Measurements from ENCODE around the gene TREH. TPM values are rescaled to one million over a fixed set of nuclear protein-coding genes. Genes with fewer than 3 reads are reported as not detected.

TREH gene
- total RNA-seq, 1 donor from 2014 or later, result 0.41 TPM

DNA sequence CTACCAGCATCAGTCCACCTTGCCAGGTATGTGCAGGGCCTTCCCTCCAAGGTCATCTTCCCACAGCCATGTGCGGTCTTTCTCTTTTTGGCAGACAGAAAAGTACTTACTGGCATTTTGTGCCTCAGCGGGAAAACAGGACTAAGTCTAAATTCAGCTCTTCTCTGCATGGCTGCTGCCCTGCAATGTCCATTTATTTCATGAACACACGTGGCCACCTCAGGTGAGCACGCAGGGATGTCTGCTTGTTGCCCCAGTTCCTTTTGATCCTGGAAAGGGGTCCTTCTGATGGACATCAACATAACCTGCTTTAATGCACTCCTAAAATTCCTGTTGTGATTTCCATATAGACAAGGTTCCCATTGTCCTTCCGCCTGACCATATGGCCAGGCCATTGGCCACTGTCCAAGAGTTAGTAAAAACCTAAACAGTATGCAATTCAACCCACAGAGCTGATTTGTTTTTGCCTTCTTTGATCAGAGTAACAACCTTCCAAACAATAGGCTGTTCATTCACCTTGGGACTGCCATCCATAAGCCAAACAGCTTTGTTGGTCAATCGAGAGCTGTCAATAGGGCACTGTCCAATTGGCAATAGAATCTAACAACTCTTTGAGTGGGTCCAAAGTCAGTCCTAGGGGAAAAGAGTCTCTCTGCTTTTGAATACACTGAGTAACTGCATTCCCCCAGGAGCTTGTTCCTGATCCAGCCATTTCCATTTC is 5.9 kb downstream of the TREH start:
- Mint-ChIP-seq H3K4me1 (ENCODE audit: unreplicated experiment) (peaks cover 6% of the 10 kb centered on the region), H3K9me3 (no peaks in the 10 kb centered on the region), H3K4me3 (peak overlapping the region; percentile 16), H3K27ac (no peak overlapping the region), H3K27me3 (no peaks in the 10 kb centered on the region), H3K36me3 (no peaks in the 10 kb centered on the region)
- TF ChIP-seq, protein P1, sequence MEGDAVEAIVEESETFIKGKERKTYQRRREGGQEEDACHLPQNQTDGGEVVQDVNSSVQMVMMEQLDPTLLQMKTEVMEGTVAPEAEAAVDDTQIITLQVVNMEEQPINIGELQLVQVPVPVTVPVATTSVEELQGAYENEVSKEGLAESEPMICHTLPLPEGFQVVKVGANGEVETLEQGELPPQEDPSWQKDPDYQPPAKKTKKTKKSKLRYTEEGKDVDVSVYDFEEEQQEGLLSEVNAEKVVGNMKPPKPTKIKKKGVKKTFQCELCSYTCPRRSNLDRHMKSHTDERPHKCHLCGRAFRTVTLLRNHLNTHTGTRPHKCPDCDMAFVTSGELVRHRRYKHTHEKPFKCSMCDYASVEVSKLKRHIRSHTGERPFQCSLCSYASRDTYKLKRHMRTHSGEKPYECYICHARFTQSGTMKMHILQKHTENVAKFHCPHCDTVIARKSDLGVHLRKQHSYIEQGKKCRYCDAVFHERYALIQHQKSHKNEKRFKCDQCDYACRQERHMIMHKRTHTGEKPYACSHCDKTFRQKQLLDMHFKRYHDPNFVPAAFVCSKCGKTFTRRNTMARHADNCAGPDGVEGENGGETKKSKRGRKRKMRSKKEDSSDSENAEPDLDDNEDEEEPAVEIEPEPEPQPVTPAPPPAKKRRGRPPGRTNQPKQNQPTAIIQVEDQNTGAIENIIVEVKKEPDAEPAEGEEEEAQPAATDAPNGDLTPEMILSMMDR (conservative IDR thresholded peaks at IDR 0.05), result no peak
- no peak for DNase-seq (ENCODE audit: extremely low spot score, unreplicated experiment)

DNA sequence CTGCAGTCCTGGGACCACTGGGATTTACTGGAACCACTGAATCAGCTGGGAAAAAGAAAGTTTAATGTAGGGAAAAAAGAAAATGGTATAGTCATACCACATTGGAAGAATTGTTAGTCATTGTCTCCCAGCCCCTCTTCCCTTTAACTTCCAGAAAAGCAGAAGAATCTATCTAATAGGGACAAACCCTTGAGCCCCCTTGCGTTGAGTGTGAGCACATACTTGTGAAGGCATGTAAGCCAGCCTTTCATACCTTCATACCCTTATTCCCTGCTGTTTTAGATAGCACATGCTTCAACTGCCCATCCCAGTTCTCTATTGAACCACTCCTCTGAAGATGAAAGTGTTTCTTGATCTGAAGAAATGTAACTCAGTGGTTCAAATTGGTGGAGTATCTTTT is 6.6 kb downstream of the TREH start:
- TF ChIP-seq, protein P1 (conservative IDR thresholded peaks at IDR 0.05), result peak; percentile 37
- H3K36me3 Mint-ChIP-seq, result no peaks in the 10 kb centered on the region
- no peaks in the 10 kb centered on the region for H3K9me3 Mint-ChIP-seq
- H3K27me3 Mint-ChIP-seq, result no peaks in the 10 kb centered on the region
- no peak for DNase-seq (ENCODE audit: extremely low spot score, unreplicated experiment)
- H3K27ac Mint-ChIP-seq, result no peak overlapping the region
- H3K4me3 Mint-ChIP-seq, result peak overlapping the region; percentile 16
- H3K4me1 Mint-ChIP-seq (ENCODE audit: unreplicated experiment), result peaks cover 6% of the 10 kb centered on the region

DNA sequence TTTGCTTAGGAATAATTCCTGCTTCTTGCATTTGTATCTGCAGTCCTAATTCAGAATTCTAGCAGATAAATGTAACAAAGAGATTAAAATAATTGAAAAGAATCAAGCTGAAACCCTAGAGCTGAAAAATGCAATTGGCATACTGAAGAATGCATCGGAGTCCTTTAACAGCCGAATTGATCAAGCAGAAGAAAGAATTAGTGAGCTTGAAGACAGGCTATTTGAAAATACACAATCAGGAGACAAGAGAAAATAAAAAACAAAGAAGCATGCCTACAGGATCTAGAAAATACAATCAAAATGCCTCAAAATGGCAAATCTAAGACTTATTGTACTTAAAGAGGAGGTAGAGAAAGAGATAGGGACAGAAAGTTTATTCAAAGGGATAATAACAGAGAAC is 8.2 kb downstream of the TREH start:
- Mint-ChIP-seq H3K27me3 (no peaks in the 10 kb centered on the region), H3K9me3 (no peaks in the 10 kb centered on the region), H3K36me3 (no peaks in the 10 kb centered on the region), H3K4me3 (no peak overlapping the region), H3K27ac (no peak overlapping the region), H3K4me1 (ENCODE audit: unreplicated experiment) (peaks cover 9% of the 10 kb centered on the region)
- DNase-seq (ENCODE audit: extremely low spot score, unreplicated experiment), result no peak
- TF ChIP-seq, protein P1 (conservative IDR thresholded peaks at IDR 0.05), result no peak

DNA sequence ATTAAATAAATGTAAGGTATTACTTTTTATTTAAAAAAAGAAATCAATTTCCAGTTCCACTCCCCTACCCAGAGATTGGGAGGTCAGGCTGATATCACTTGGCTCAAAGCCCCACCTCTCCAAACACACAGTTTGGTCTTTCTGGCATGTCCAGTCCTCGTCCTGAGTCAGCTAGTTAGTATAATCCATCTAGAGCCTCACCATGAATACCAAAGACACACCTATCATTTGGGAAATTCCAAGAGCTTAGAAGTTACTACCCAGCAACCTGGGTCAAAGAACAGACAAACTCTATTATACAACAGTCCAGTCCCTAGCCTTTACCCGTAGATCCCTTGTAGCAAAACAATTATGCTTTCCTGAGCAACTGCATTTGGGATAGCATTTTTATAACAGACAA is 9.4 kb downstream of the TREH start:
- no peaks in the 10 kb centered on the region for H3K27me3 Mint-ChIP-seq
- TF ChIP-seq, protein P1 (conservative IDR thresholded peaks at IDR 0.05), result no peak
- H3K9me3 Mint-ChIP-seq, result no peaks in the 10 kb centered on the region
- H3K4me3 Mint-ChIP-seq, result no peak overlapping the region
- no peaks in the 10 kb centered on the region for H3K36me3 Mint-ChIP-seq
- peak overlapping the region; percentile 77 for H3K27ac Mint-ChIP-seq
- DNase-seq (ENCODE audit: extremely low spot score, unreplicated experiment), result no peak
- H3K4me1 Mint-ChIP-seq (ENCODE audit: unreplicated experiment), result peaks cover 11% of the 10 kb centered on the region

DNA sequence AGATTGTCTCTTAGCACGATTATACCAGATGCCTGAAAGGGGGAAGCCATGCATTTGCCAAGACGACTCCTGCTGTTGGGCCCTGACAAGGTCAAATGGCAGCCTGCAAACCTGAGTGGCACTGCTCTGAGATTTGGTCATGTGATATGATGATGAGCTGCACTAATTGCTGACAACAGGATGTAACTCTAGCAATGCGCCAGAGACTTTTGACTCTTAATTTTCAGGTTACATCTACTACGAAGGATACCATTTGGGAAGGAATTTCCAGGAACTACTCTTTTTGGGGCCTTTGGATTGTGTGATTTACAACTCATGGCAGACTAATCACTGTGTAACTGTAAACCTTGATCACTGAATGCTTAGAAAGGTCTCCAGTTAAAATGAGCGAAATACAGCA is 13.1 kb downstream of the TREH start:
- TF ChIP-seq, protein P1 (conservative IDR thresholded peaks at IDR 0.05), result no peak

More for the DNA sequence above, 13.1 kb downstream of the TREH start:
- H3K9me3 Mint-ChIP-seq, result no peaks in the 10 kb centered on the region
- no peak overlapping the region for H3K4me3 Mint-ChIP-seq
- H3K36me3 Mint-ChIP-seq, result no peaks in the 10 kb centered on the region
- H3K4me1 Mint-ChIP-seq (ENCODE audit: unreplicated experiment), result peaks cover 8% of the 10 kb centered on the region
- no peak overlapping the region for H3K27ac Mint-ChIP-seq
- DNase-seq (ENCODE audit: extremely low spot score, unreplicated experiment), result no peak
- no peaks in the 10 kb centered on the region for H3K27me3 Mint-ChIP-seq

Measured in type B pancreatic cell (in vitro differentiated cells).